Stimulated activated CD4-positive, alpha-beta T cell treated with anti-CD3 and anti-CD28 coated beads, Interleukin-15, amount 100 ng/mL, for 48 hours (primary cell): ENCODE results near the gene LASP1.
"Not testable (repeated sequence)": the region's sequence is repeated elsewhere in the genome, so short reads cannot be mapped to it uniquely, and the experiment has no call there.

ENCODE experiments used
- DNase-seq, 2 donors: peaks; one replicate each; pipeline ENCODE4 v3.0.0-alpha.2; 2020; ENCODE audit warnings: low read depth in 2 of 2

Gene LASP1

GRCh38 chr17:38930782-38931181 lies 60.9 kb downstream of the LASP1 start:
- not testable (repeated sequence) for DNase-seq

GRCh38 chr17:38933962-38934361 lies 64.1 kb downstream of the LASP1 start:
- not testable (repeated sequence) for DNase-seq

DNA sequence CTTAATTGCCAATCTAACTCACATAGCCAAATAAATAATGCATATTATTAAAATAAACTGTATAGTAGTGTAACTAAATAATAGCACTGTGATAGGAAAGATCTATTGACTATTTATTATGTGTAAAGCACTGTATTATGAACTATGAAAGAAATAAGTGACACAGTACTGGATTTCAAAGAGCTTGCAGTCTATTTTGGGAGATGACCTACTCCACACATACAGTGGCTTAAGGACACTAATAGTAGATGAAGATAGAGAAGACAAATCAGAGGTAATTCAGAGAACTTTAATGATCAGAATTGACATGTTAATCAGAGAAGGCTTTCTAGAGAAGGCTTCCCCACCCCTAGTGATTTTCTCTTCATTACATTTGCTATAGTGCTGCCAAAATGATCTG lies 70.1 kb downstream of the LASP1 start:
- DNase-seq: no peak

DNA sequence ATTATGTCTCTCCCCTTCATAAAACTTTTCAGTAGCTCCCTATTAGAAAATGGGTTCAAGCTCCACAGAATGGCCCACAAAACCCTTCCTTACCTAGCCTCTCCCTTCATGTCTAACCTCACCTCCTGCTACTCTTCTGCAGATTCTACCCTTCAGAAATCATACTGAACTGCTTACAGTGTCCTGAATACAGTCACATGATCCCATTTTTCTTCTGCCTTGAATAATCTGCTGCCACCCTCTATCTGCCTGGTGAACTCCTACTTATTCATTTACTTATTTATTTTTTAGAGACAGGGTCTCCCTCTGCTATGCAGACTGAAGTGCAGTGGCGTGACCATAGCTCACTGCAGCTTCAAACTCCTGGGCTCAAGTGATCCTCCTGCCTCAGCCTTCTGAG lies 70.5 kb downstream of the LASP1 start:
- DNase-seq: no peak

DNA sequence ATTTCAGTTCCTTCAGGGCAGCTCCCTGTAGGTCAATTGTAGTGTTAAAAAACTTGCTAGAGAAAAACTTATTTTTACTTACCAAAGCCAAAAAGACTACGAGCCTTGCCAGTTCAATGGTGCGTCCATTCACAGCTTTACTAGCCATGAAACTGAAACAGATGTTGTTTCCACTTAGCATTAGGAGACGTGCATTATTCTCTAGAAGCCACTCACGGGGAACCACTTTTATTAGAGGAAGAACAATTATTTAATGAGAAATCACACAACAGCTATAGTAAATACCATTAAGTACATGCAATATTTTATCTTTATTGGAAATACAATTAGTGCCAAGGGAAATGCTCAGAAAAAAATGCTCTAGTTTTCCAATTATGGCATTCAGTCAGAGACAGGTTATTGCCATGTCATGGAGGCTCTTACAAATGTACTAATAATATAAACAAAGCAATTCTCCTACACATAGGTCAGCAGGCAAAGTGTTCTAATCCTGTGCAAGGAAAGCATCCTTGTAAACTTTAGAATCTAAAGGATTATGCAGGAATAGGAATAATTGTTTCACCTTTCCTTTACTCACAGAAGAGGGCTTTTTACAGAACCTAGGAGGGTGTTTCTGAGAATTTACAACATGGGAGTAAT lies 73.0 kb downstream of the LASP1 start:
- DNase-seq: no peak

- peak in 1 of 2 donors; percentile 21 for DNase-seq
Measured at GRCh38 chr17:38943607-38944006, 73.7 kb downstream of the LASP1 start.

DNA sequence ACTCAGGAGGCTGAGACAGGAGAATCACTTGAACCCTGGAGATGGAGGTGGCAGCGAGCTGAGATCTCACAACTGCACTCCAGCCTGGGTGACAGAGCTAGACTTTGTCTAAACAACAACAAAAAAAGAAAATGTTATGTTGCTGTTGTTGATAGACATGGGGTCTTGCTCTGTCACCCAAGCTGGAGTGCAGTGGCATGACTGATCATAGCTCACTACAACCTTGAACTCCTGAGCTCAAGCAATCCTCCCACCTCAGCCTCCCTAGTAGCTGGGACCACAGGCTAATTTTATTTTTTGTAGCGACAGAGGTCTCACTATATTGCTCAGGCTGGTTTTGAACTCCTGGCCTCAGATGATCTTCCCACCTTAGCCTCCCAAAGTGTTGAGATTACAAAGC lies 77.3 kb downstream of the LASP1 start:
- DNase-seq: no peak

DNA sequence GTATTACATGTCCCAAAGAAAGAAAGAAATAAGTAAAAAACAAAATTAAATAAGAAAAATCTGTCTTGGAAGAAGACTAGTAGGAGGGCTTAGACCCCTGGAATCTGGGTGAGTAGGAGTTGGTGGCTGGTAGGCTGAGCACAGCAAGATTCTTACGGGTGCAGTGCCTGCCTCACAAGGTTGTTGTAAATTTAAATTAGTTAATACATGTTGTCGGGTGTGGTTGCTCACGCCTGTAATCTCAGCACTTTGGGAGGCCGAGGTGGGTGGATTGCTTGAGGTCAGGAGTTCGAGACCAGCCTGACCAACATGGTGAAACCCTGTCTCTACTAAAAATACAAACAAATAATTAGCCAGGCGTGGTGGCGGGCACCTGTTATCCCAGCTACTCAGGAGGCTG lies 83.9 kb downstream of the LASP1 start:
- not testable (repeated sequence) for DNase-seq

DNA sequence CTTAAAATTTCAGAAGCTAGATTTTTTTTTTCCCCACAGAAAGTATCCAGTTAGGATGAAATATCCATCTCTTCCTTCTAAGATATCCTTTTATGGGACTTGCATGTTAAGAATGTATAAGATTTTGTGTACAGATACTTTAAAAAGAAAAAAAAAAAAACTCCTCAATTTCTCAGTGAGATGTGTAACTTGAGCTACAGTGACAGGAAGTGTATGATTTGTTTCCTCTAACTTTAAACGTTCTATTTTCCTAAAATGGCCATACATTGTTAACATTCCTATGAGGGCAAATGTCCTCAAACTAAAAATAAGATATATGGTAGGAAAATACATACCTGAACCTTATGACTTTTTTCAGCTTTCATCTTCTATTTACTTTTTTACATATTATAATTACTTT lies 88.5 kb downstream of the LASP1 start:
- DNase-seq: no peak

DNA sequence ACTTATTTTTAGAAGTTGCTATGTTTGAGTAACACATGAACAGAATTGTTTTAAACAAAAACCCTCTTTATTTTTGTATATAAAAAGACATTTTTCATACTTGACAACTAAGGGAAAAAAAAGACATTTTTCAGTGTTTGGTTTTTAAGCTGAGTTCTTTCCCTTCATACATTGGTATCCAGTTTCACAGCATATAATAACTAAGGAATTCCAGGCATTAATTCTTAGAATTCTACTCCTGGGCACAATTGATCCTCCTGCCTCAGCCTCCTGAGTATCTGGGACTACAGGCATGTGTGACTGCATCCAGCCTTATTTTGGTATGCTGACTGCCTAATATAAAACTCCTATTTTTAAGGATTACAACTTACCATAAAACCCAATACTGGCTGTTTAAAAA lies 88.9 kb downstream of the LASP1 start:
- no peak for DNase-seq

GRCh38 chr17:38959508-38959907 lies 89.7 kb downstream of the LASP1 start:
- no peak for DNase-seq

DNA sequence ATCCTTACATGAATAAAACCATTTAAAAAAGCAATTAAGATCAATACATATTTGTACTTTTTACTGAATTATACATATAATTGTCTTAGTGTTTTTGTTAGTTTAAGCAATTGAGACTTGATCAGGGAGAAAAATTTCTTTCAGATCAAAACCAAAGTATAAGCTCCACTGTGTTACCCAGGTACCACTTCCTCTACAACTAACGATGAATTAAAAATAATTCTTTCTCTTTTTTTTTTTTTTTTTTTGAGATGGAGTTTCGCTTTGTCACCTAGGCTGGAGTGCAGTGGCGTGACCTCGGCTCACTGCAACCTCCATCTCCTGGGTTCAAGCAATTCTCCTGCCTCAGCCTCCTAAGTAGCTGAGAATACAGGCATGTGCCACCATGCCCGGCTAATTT lies 90.5 kb downstream of the LASP1 start:
- no peak for DNase-seq

- no peak for DNase-seq
Measured at GRCh38 chr17:38961413-38961812, 91.6 kb downstream of the LASP1 start.

- peak; percentile 75 to 79 for DNase-seq
Measured at GRCh38 chr17:38967290-38967738, 97.5 kb downstream of the LASP1 start, which contains the start of gene FBXO47. FBXO47 (minus strand) TSS chr17:38967403; CDS start chr17:38963025, 4,378 bp downstream.

- no peak for DNase-seq
Measured at GRCh38 chr17:38969281-38969680, 99.4 kb downstream of the LASP1 start.

DNA sequence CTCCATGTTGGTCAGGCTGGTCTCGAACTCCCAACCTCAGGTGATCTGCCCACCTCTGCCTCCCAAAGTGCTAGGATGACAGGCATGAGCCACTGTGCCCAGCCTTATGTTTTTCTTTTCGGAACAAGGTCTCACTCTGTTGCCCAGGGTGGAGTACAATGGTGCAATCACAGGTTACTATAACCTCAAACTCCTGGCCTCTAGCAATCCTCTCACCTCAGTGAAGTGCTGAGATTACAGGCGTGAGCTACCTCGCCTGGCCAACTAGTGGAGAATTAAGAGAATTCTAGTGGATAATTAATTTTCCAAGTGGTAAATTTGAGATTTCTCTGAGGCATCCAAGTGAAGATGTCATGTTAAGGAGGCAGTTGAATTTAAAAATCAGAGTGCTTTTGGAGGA lies 100.3 kb downstream of the LASP1 start:
- no peak for DNase-seq

DNA sequence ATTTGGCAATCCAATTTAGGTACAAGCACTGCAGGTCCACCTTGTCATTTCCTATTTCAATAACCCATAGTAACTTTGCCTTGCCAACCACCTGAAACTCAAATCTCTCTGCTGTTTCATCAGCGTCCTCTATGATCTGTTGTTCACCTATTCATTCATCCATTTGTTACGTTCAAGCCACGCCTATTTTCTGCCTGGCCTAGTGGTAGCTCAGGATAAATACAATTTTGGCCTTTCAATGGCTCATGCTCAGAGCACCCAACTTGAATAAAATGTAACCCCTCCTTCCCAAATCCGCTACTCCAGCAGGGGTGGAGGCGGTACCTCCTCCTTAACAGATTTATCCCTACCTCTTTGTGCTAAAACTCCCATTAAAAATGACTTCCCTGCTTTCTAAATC lies 100.9 kb downstream of the LASP1 start:
- DNase-seq: no peak
